Cardiac fibroblast (primary cell): ENCODE results near the gene MARCHF3.
A peak's percentile ranks its signal among the peaks of the same experiment; 100 is the strongest.

Source experiments
- DNase-seq, 2 donors: peaks; one replicate each; pipeline versions ENCODE4 v3.0.0 to v3.0.0-alpha.2; 2010; ENCODE audit warnings: low read depth in 2 of 2
- H3K4me3 ChIP-seq, 2 donors: replicated peaks in 1 of 2; 1 replicate in 1 of 2; 2 replicates in 1 of 2; pipeline ENCODE4 v1.5.1; 2011; ENCODE audit warnings: low read depth in 2 of 2, low read length in 2 of 2, mild to moderate bottlenecking in 2 of 2, moderate library complexity in 1 of 2
- CTCF ChIP-seq: IDR thresholded peaks from one replicate; pipeline ENCODE4 v1.5.1; 2011; ENCODE audit warnings: low read depth, mild to moderate bottlenecking, low read length, inconsistent platforms

The MARCHF3 gene

GRCh38 chr5:127070243-127070642 lies 39.9 kb upstream of the MARCHF3 start:
- peak; percentile 27 to 67 for DNase-seq
- H3K4me3 ChIP-seq: no peak overlapping the region
- TF ChIP-seq CTCF: no peak

GRCh38 chr5:127068493-127069214 lies 38.3 kb upstream of the MARCHF3 start:
- no peak for TF ChIP-seq CTCF
- DNase-seq: peak; percentile 87 to 90
- no peak overlapping the region for H3K4me3 ChIP-seq

- TF ChIP-seq CTCF: no peak
- no peak for DNase-seq
- no peak overlapping the region for H3K4me3 ChIP-seq
These were observed 36.4 kb upstream of the MARCHF3 start for GRCh38 chr5:127066721-127067120.

GRCh38 chr5:127064253-127064840 lies 34.0 kb upstream of the MARCHF3 start:
- TF ChIP-seq CTCF: no peak
- no peak overlapping the region for H3K4me3 ChIP-seq
- no peak for DNase-seq

- DNase-seq: no peak
- no peak overlapping the region for H3K4me3 ChIP-seq
- no peak for TF ChIP-seq CTCF
These were observed 33.0 kb upstream of the MARCHF3 start for GRCh38 chr5:127063257-127063913.

GRCh38 chr5:127061956-127062355 lies 31.6 kb upstream of the MARCHF3 start:
- DNase-seq: peak in 1 of 2 donors; percentile 25
- H3K4me3 ChIP-seq: no peak overlapping the region
- TF ChIP-seq CTCF: no peak
